ENCODE results near the gene KLHL3. TPM values are rescaled to one million over a fixed set of nuclear protein-coding genes. Genes with fewer than 3 reads are reported as not detected.

KLHL3 gene
- total RNA-seq, 2 experiments from 2014 or later, result 16.3 to 21.2 TPM

DNA sequence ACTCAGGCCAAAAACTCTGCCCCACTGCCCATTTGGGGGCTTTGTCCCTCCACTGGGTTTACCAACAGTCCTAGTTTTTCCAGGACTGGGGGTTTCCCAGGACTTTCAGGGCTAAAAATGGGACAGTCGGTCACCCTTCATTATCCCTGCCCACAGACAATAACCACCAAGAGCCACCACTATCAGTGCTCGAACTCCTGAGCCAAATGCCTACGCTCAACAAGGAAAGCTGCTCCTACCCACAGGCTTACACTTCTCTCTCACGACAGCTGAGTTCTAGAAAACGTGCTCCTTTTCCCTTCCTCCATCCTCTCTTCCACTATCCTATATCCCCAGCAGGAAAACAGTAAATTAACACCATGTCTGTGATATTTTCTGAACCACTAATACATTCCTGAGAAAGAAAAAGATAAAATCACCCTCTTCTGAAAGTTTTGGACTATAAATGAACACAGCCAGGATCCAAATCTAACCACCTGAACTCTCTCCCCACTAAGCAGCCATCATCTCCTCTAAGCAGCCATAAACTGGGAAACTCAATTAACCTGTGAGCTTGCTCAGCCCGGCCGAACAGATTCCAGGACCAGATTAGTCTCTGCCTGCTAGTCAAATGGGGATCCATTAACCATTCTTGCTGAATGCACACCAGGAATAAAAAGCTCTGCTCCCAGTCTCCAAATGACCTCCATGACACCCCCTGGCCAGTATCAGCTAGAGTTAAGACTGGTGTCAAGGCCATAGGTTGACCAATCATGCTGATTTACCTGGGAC, 41.8 kb downstream of the KLHL3 start:
- ATAC-seq (ENCODE audit: low read depth), result no peak
- DNase-seq, result no peak
- peaks cover 25% of the 10 kb centered on the region for H3K4me1 Mint-ChIP-seq
- POLR2A ChIA-PET, result interaction anchor here (1.4 to 2.6 kb wide), 3 partner anchors 28 to 61 kb away, joined by 3 to 20 read pairs (median 4); partner anchors contain the start of gene KLHL3
- H3K27me3 Mint-ChIP-seq, result no peaks in the 10 kb centered on the region
- H3K4me3 Mint-ChIP-seq, result no peak overlapping the region
- no peaks in the 10 kb centered on the region for H3K9me3 Mint-ChIP-seq
- H3K36me3 Mint-ChIP-seq, result peaks cover 40% of the 10 kb centered on the region
- peak overlapping the region; percentile 2 for H3K27ac Mint-ChIP-seq

DNA sequence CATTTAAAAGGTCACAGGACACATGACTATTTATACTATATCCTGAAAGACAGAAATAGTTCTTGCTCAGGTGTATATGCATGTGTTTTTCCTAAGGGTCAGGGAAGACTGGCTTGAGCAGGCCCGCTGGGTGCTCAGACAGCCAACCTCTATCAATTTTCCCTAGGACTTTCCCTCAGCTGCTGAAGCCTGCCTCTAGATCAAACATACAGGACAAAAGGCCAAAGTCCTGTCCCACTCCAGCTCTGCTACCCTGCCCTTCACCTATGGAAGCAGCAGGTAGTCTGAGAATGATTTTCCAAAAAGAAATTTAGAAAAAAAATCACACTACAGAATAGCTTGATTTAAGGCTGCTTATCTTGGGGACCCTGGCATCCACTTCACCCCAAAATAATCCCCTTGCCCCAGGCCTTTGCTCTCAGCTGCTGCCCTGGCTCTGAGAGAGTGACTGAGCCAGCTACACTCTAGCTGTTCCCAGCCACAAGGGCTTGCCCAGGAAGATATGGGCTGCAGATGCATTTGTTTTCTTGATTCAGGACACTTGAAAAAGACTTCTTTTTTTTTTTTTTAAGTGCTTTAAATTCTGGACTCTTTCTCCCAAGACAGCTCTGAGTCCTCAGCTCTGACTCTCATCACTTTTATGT, 42.5 kb downstream of the KLHL3 start:
- no peak for ATAC-seq (ENCODE audit: low read depth)
- Mint-ChIP-seq H3K27me3 (no peaks in the 10 kb centered on the region), H3K4me1 (peaks cover 25% of the 10 kb centered on the region), H3K9me3 (no peaks in the 10 kb centered on the region), H3K27ac (no peak overlapping the region), H3K4me3 (no peak overlapping the region), H3K36me3 (peaks cover 42% of the 10 kb centered on the region)
- DNase-seq, result no peak
- POLR2A ChIA-PET, result interaction anchor here (1.4 to 1.6 kb wide), 2 partner anchors 28 to 62 kb away, joined by 3 to 4 read pairs; no protein-coding TSS in a partner anchor

DNA sequence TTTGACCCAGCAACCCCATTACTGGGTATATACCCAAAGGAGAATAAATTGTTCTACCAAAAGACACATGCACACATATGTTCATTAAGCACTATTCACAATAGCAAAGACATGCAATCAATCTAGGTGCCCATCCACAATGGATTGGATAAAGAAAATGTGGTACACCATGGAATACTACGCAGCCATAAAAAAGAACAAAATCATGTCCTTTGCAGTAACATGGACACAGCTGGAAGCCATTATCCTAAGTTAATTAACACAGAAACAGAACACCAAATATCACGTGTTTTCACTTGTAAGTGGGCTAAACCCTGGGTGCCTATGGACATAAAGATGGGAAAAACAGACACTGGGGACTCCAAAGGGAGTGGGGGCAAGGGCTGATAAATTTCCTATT, 46.6 kb downstream of the KLHL3 start:
- Mint-ChIP-seq H3K4me3 (no peak overlapping the region), H3K27ac (no peak overlapping the region), H3K36me3 (peaks cover 24% of the 10 kb centered on the region), H3K9me3 (no peaks in the 10 kb centered on the region), H3K4me1 (no peaks in the 10 kb centered on the region), H3K27me3 (no peaks in the 10 kb centered on the region)
- ATAC-seq (ENCODE audit: low read depth) (no peak), DNase-seq (no peak)
- POLR2A ChIA-PET, result no interaction called here

DNA sequence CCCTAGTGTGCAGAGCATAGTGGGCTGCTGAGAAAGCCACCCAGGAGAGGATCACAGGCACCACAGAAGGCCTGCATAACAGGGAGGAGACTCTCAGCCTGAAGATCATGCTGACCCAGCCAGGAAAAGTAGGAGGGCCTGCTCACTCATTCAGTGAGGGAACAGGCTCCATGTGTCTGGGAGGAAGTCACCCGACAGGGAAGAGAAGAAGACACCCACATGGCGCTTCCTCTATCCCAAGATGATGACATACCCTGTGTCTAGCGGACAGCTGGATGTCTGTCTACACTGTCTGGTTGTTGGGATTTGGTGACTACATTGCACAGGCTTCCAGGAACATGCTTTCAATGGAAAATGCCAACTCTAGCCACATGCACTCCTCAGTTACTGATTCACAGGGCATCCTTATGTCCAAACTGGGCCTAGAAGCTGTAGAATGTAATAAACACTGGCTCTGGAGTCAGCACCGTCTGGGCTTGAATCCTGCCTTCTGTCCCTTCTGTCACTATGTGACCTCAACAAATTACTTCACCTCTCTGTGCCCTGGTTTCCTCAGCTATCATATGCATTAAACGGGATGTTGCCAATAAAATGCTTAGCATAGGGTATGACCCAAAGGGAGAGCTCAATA, 47.6 kb downstream of the KLHL3 start:
- H3K36me3 Mint-ChIP-seq, result peaks cover 28% of the 10 kb centered on the region
- DNase-seq (no peak), ATAC-seq (ENCODE audit: low read depth) (no peak)
- H3K27me3 Mint-ChIP-seq, result no peaks in the 10 kb centered on the region
- no peak overlapping the region for H3K27ac Mint-ChIP-seq
- POLR2A ChIA-PET, result no interaction called here
- H3K4me1 Mint-ChIP-seq, result no peaks in the 10 kb centered on the region
- H3K4me3 Mint-ChIP-seq, result no peak overlapping the region
- H3K9me3 Mint-ChIP-seq, result no peaks in the 10 kb centered on the region

DNA sequence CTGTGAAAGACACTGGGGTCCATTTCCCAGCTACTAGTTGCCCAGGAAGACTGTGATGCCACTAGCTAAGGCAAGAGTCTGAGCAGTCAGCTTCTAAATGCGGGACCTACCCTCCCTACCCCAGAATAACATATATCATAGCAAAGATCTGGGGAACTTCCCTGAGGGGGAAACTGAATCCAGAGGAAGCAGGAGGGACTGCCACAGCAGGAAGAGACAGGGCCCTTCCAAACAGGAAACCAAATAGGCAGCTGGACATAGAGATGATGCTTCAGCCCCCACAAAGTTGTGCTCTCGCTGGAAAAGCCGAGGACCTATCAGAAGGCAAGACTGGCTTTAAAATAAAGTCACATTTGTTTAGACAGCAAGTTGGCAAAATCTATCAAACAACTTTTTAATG, 51.1 kb downstream of the KLHL3 start:
- no peak overlapping the region for H3K27ac Mint-ChIP-seq
- no peak for ATAC-seq (ENCODE audit: low read depth)
- no peaks in the 10 kb centered on the region for H3K9me3 Mint-ChIP-seq
- peaks cover 25% of the 10 kb centered on the region for H3K36me3 Mint-ChIP-seq
- no peak for DNase-seq
- H3K27me3 Mint-ChIP-seq, result no peaks in the 10 kb centered on the region
- POLR2A ChIA-PET, result no interaction called here
- H3K4me3 Mint-ChIP-seq, result no peak overlapping the region
- no peaks in the 10 kb centered on the region for H3K4me1 Mint-ChIP-seq

DNA sequence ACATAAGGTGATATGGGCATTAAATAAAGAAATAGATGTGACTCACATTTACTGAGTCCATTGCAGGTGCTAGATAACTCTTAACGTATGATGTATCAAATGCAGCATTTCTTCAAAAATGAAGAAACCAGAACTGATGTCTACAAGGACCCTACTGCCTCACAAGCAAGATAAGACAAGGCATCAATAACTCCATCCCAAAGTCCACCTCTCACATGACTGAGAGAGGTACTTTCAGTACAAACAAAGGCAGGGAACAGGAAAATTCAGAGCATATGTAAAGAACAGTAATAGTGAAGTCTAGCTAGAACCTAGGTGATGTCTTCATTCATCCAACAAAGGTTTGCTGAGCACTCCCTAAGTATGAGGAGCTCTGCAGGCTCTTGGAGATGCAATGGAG, 54.7 kb downstream of the KLHL3 start:
- DNase-seq (no peak), ATAC-seq (ENCODE audit: low read depth) (no peak)
- Mint-ChIP-seq H3K27me3 (no peaks in the 10 kb centered on the region), H3K36me3 (peaks cover 28% of the 10 kb centered on the region), H3K9me3 (no peaks in the 10 kb centered on the region), H3K4me1 (no peaks in the 10 kb centered on the region), H3K27ac (no peak overlapping the region), H3K4me3 (no peak overlapping the region)
- POLR2A ChIA-PET, result no interaction called here

DNA sequence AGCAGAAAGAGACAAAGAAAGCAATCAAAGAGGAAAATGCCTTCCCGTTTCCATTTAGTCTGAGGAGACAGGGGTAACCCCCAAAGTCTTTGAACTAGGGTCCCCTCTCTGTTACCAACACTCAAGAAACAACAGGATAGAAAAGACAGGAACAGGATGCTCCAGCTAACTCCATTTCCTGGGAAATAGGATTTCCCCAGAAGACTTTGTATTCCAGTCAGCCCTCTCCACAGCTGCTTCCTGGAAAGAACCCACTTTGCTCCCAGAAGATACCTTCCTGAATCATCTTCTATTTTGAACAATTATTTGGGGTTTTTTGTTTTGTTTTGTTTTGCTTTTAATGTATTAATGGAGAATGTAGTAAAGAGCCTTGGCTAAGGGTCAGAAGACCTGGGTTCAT, 56.0 kb downstream of the KLHL3 start:
- no peaks in the 10 kb centered on the region for H3K9me3 Mint-ChIP-seq
- peaks cover 34% of the 10 kb centered on the region for H3K36me3 Mint-ChIP-seq
- DNase-seq (no peak), ATAC-seq (ENCODE audit: low read depth) (no peak)
- H3K27me3 Mint-ChIP-seq, result no peaks in the 10 kb centered on the region
- H3K4me3 Mint-ChIP-seq, result no peak overlapping the region
- no peaks in the 10 kb centered on the region for H3K4me1 Mint-ChIP-seq
- H3K27ac Mint-ChIP-seq, result no peak overlapping the region
- POLR2A ChIA-PET, result no interaction called here

DNA sequence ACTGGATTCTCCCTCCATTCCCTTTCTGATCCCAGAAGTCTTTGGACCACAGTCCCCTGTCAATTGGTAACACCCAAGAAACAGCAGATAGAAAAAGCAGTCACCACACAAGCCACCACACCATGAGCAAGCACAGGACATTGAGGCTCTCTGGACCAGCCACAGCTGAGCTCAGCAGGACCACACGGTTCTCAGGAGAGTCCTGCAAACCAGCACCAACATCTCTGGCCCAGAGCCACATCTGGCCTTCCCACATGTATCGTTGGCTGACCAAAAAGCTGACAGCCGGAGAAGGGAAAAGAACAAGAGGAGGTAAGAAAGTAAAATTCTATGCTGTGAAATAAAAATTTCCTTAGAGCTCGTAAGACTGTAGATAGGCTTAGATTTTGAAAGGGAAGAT, 56.7 kb downstream of the KLHL3 start:
- Mint-ChIP-seq H3K27me3 (no peaks in the 10 kb centered on the region), H3K4me1 (no peaks in the 10 kb centered on the region), H3K9me3 (no peaks in the 10 kb centered on the region), H3K36me3 (peaks cover 28% of the 10 kb centered on the region), H3K27ac (no peak overlapping the region), H3K4me3 (no peak overlapping the region)
- DNase-seq, result no peak
- POLR2A ChIA-PET, result no interaction called here
- no peak for ATAC-seq (ENCODE audit: low read depth)

DNA sequence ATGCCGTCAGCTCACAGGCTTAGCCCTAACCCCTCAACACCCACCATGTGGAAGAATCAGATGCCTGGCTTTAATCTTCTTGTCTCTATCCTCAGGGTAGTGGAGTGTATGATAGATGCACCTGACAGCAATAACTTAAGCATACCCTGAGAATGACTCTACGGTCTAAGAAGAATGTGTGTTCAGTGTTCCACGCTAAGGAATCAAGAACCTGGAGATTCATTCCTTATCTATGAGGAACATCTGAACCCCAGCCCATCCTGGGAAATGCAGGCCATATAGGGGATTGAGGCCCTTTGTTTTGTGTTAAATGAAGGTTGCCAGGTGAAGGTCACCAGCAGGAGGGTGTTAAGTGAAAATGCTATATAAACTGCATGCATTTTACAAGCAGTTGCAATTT, 63.0 kb downstream of the KLHL3 start:
- Mint-ChIP-seq H3K36me3 (peaks cover 26% of the 10 kb centered on the region), H3K4me1 (no peaks in the 10 kb centered on the region), H3K4me3 (no peak overlapping the region), H3K9me3 (no peaks in the 10 kb centered on the region), H3K27ac (no peak overlapping the region), H3K27me3 (no peaks in the 10 kb centered on the region)
- no peak for ATAC-seq (ENCODE audit: low read depth)
- POLR2A ChIA-PET, result no interaction called here
- no peak for DNase-seq

DNA sequence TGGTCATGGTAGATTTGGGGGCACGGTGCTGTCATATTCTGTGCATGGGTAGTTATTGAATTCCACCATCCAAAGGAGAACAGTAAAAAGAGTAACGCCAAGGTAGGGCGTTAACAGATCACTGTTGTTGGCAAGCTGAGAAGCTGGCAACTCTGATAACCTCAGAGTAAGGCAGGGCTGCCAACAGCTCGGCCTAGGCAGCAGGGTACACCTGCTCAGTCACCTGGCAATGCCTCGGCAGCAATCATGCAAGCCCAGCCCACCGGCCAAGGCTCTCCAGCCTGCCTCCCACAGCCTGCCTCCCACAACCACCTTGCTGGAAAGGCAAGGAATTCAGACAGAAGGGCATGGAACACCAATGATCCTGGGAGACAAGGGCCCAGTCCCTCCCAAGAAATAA, 63.9 kb downstream of the KLHL3 start:
- Mint-ChIP-seq H3K4me1 (peaks cover 4% of the 10 kb centered on the region), H3K27ac (no peak overlapping the region), H3K9me3 (no peaks in the 10 kb centered on the region), H3K36me3 (peaks cover 19% of the 10 kb centered on the region), H3K4me3 (no peak overlapping the region), H3K27me3 (no peaks in the 10 kb centered on the region)
- POLR2A ChIA-PET, result no interaction called here
- ATAC-seq (ENCODE audit: low read depth) (no peak), DNase-seq (no peak)

DNA sequence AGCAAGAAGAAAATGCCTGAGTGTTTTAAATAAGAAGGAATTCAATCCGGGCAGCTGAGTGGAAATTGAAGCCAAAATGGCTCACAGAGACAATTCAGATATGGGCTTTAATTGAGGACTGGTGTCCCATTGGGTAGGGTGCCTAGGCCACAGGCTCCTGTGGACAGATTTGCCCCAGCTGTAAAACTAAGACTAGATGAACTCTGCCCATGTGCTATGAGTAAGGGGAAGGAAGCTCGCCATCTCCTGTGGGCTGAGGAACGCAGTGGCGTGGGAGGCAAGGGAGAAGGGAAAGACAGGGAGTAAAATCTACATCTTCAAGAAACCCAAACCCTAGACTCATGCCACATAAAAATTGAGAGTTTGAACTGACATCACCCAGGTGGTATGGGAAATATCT, 66.1 kb downstream of the KLHL3 start:
- Mint-ChIP-seq H3K4me1 (peaks cover 20% of the 10 kb centered on the region), H3K4me3 (no peak overlapping the region), H3K9me3 (no peaks in the 10 kb centered on the region), H3K27me3 (no peaks in the 10 kb centered on the region), H3K36me3 (peaks cover 11% of the 10 kb centered on the region), H3K27ac (no peak overlapping the region)
- DNase-seq (no peak), ATAC-seq (ENCODE audit: low read depth) (no peak)
- POLR2A ChIA-PET, result no interaction called here

DNA sequence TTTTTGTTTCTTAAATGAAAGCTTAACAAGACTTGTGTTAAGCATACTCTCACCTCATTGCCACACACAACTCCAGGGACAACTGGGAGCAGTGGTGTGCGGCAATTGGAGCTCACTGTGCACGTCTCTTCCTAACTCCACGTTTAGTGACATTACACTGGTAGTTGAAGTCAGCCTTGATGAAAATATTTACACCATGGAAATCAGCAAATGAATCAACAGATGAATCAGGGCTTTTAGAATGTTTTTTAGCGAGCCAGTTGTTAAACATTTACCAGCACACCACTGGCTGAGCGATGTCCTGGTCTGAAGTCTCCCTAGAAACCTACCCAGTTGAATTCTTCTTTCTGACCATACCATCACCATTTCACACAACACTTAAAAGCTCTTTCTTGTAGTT, 67.3 kb downstream of the KLHL3 start:
- peaks cover 11% of the 10 kb centered on the region for H3K36me3 Mint-ChIP-seq
- POLR2A ChIA-PET, result interaction anchor here (0.7 kb wide), 1 partner anchor 83 kb away, joined by 3 read pairs; no protein-coding TSS in a partner anchor
- H3K9me3 Mint-ChIP-seq, result no peaks in the 10 kb centered on the region
- no peak for DNase-seq
- peaks cover 20% of the 10 kb centered on the region for H3K4me1 Mint-ChIP-seq
- H3K27ac Mint-ChIP-seq, result no peak overlapping the region
- no peak for ATAC-seq (ENCODE audit: low read depth)
- no peak overlapping the region for H3K4me3 Mint-ChIP-seq
- no peaks in the 10 kb centered on the region for H3K27me3 Mint-ChIP-seq

DNA sequence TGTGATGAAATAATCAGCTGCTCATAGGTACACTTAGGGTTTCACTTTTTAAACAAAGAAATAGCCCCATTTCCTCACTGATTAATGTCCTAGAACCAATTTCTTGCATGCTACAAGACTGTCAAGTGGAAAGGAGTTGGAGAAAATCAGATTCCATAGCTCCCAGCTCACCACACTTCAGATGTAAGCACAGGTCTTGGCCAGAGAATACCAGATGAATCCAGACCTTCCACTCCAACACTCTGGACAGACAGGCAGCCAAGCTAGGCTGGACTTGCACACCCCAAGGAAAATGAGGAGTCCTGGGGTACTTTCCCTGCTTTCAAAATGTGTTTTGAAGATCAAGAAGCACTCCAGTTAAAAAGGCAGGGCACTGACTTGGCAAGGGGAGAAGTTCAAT, 68.5 kb downstream of the KLHL3 start:
- no peak overlapping the region for H3K4me3 Mint-ChIP-seq
- no peak overlapping the region for H3K27ac Mint-ChIP-seq
- peaks cover 8% of the 10 kb centered on the region for H3K36me3 Mint-ChIP-seq
- POLR2A ChIA-PET, result interaction anchor here (0.9 to 2.1 kb wide), 5 partner anchors 16 to 88 kb away, joined by 3 to 15 read pairs (median 4); partner anchors contain the start of gene HNRNPA0
- no peaks in the 10 kb centered on the region for H3K9me3 Mint-ChIP-seq
- no peak for DNase-seq
- peaks cover 22% of the 10 kb centered on the region for H3K4me1 Mint-ChIP-seq
- ATAC-seq (ENCODE audit: low read depth), result no peak
- H3K27me3 Mint-ChIP-seq, result no peaks in the 10 kb centered on the region

DNA sequence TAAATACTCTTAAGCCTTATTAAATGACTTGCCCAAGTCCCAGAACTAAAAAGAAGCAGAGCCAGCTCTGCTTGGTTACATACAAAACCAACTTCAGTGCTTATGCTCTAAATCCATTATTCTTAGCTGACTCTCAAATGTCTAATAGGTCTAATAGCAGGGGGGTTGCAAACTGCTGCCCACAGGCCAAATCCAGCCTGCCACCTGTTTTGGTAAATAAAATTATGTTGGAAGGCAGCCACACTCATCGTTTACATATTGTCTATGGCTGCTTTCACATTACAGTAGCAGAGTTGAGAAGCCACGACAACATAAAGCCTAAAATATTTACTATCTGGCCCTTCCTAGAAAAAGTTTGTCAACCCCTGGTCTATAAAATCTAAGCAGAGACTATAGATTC, 69.0 kb downstream of the KLHL3 start:
- Mint-ChIP-seq H3K4me1 (peaks cover 23% of the 10 kb centered on the region), H3K4me3 (peak overlapping the region; percentile 47)
- POLR2A ChIA-PET, result interaction anchor here (0.9 to 2.1 kb wide), 5 partner anchors 16 to 88 kb away, joined by 3 to 15 read pairs (median 4); partner anchors contain the start of gene HNRNPA0

More for the DNA sequence above, 69.0 kb downstream of the KLHL3 start:
- Mint-ChIP-seq H3K36me3 (peaks cover 8% of the 10 kb centered on the region), H3K27me3 (no peaks in the 10 kb centered on the region), H3K9me3 (no peaks in the 10 kb centered on the region), H3K27ac (peak overlapping the region; percentile 71)
- ATAC-seq (ENCODE audit: low read depth) (no peak), DNase-seq (no peak)
